Breast epithelium (tissue), 4 donors: ENCODE results near the gene CFAP46. TPM values are rescaled to one million over a fixed set of nuclear protein-coding genes. Genes with fewer than 3 reads are reported as not detected.
A peak's percentile ranks its signal among the peaks of the same experiment; 100 is the strongest.
"Not testable (repeated sequence)": the region's sequence is repeated elsewhere in the genome, so short reads cannot be mapped to it uniquely, and the experiment has no call there.

Experiments
- DNase-seq, 2 donors: peaks; one replicate each; pipeline ENCODE4 v3.0.0-alpha.2; 2019; ENCODE audit warnings: low spot score in 2 of 2
- H3K27ac ChIP-seq, 2 donors: fragments of 200-600 bp; sonication (generic) in 1 of 2; one replicate each; pipeline ENCODE4 v1.5.1; 2016 to 2019; ENCODE audit warnings: mild to moderate bottlenecking in 1 of 2
- H3K27me3 ChIP-seq, 2 donors: fragments of 200-600 bp; sonication (generic) in 1 of 2; one replicate each; pipeline versions ENCODE4 v1.5.1 to v1.6.0; 2017 to 2019; ENCODE audit warnings: control low read depth in 1 of 2, mild to moderate bottlenecking in 1 of 2
- H3K36me3 ChIP-seq: fragments of 200-600 bp; one replicate; pipeline ENCODE4 v1.5.1; 2019
- H3K4me1 ChIP-seq, 2 donors: fragments of 200-600 bp; sonication (generic); one replicate each; pipeline ENCODE4 v1.5.1; 2016 to 2019; ENCODE audit warnings: control low read depth in 1 of 2
- H3K4me3 ChIP-seq, 3 donors: fragments of 200-600 bp; sonication (generic); 1 replicate in 2 of 3; 2 replicates in 1 of 3; pipeline ENCODE4 v1.5.1; 2016 to 2019; ENCODE audit warnings: mild to moderate bottlenecking in 3 of 3, moderate library complexity in 2 of 3
- H3K9me3 ChIP-seq, 2 donors: fragments of 200-600 bp; sonication (generic) in 1 of 2; one replicate each; pipeline ENCODE4 v1.5.1; 2016 to 2019; ENCODE audit warnings: control low read depth in 1 of 2
- CTCF ChIP-seq, 3 donors: fragments of 450-650 bp; IDR thresholded peaks; one replicate each; pipeline ENCODE4 v1.5.1; 2016 to 2017; ENCODE audit warnings: antibody characterized with exemption in 3 of 3, mild to moderate bottlenecking in 3 of 3, moderate library complexity in 3 of 3
- POLR2A ChIP-seq: fragments of 450-650 bp; IDR thresholded peaks from one replicate; pipeline ENCODE4 v1.6.1; 2016; ENCODE audit warnings: antibody characterized with exemption, mild to moderate bottlenecking, moderate library complexity
- POLR2AphosphoS5 ChIP-seq, 3 donors: sonication (generic); formaldehyde crosslinking; IDR thresholded peaks; one replicate each; pipeline ENCODE4 v1.6.1; 2017; ENCODE audit warnings: antibody characterized with exemption in 3 of 3
- intact Hi-C: fragments of 100-400 bp; cut with DNase I; formaldehyde crosslinking; loops from one replicate; pipeline ENCODE4 v1.15.1; 2023; ENCODE audit warnings: low total_unique reads
- total RNA-seq, 3 donors: library from RNA; depleted of rRNA; stranded (reverse); fragments of >200 nt; gene quantifications; one replicate each; pipeline ENCODE4 v1.1.0, GENCODE V29; 2016

CFAP46 gene
- total RNA-seq, 3 donors from 2014 or later, result 0.16 to 0.73 (median 0.66) TPM

DNA sequence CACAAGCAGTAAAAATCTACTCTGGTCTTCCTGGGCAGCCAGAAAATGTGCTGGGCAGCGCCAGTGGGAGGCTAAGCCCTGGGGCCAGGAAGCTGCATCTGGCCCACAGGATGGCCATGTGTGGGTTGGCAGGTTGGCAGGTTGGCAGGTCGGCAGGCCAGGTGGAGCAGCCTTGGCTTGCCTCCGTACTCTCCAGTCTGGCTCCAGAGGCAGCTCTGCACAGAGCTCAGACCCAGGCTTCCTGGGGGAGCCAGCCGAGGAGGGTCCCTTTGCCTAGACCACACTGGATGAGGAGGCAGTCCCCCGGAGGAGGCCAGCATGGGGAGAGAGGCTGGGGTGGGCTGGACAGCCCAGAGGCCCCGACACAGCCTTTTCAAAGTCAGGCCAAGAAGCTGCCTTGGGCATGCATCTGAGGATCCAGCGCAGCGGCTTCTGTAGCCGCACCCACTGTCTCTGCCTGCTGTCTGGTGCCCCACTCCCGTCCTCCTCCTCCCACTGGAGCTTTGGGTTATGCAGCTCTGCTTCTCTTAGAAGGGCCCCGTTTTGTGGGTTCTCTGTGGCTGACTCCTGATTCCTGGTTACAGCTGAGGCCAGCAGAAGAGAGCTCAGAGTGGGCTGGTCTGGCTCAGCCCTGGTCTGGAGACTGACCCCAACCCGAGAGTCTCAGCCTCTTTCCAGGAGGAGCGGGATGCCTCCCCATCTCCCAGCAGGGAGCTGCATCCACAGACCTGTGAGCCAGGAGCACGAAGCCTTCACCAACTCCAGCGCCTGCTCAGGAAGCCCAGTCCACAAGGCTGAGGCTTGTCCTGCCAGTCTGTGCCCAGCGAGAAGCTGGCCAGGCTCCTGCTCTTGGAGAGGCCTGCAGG lies 44.6 kb downstream of the CFAP46 start:
- Histone ChIP-seq H3K27ac (no peak overlapping the region), H3K36me3 (no peaks in the 10 kb centered on the region), H3K9me3 (peaks cover 6% of the 10 kb centered on the region in 2 donors), H3K27me3 (peaks cover 0 to 10% of the 10 kb centered on the region in 2 donors), H3K4me3 (no peak overlapping the region), H3K4me1 (no peaks in the 10 kb centered on the region)
- DNase-seq, result peak in 1 of 2 donors; percentile 41
- intact Hi-C loops, result no loop called here
- TF ChIP-seq CTCF (IDR thresholded peaks at IDR 0.05) (no peak), POLR2AphosphoS5 (IDR thresholded peaks at IDR 0.05) (no peak), POLR2A (no peak)

DNA sequence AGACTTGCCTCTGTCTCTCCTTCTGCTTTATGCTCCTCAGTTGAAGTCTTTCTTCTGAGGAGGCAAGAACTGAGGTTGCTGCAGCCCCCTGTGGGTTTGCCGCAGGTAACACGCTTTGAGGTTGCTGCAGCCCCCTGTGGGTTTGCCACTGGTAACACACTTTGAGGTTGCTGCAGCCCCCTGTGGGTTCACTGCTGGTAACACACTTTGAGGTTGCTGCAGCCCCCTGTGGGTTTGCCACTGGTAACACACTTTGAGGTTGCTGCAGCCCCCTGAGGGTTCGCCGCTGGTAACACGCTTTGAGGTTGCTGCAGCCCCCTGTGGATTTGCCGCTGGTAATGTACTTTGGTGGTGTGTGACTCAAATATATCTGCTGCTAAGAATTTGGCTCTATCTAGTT lies 48.6 kb downstream of the CFAP46 start:
- peak in 1 of 2 donors; percentile 43 for DNase-seq
- H3K4me1 ChIP-seq, H3K36me3 ChIP-seq, H3K9me3 ChIP-seq, H3K27ac ChIP-seq, H3K4me3 ChIP-seq, intact Hi-C loops: not testable (repeated sequence)
- peaks cover 0 to 35% of the 10 kb centered on the region in 2 donors for H3K27me3 ChIP-seq

DNA sequence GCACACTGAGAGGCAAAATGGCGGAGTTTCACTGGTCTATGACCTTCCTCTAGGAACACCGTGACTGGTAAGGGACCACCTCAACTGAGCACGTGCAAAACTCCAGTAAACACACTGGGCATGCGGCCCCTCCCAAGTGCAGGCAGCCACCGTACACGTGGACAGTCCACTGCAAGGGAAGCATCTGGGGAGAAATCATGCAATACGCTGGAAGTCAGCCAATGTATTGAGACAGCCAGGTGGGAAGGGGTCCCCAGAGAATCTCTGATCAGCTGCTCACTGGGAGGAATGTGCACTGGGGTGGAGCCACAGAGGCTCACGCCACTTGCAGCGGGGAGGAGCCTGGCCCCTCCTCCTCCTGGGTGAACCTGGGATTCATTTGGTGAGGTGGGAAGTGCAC lies 49.3 kb downstream of the CFAP46 start:
- H3K4me1 ChIP-seq, result no peaks in the 10 kb centered on the region
- peaks cover 0 to 35% of the 10 kb centered on the region in 2 donors for H3K27me3 ChIP-seq
- H3K9me3 ChIP-seq, result no peaks in the 10 kb centered on the region
- H3K36me3 ChIP-seq, result no peaks in the 10 kb centered on the region
- TF ChIP-seq CTCF (IDR thresholded peaks at IDR 0.05) (no peak), POLR2AphosphoS5 (IDR thresholded peaks at IDR 0.05) (no peak), POLR2A (no peak)
- no peak overlapping the region for H3K27ac ChIP-seq
- peak in 1 of 2 donors; percentile 38 for DNase-seq
- no peak overlapping the region for H3K4me3 ChIP-seq
- intact Hi-C loops, result no loop called here

DNA sequence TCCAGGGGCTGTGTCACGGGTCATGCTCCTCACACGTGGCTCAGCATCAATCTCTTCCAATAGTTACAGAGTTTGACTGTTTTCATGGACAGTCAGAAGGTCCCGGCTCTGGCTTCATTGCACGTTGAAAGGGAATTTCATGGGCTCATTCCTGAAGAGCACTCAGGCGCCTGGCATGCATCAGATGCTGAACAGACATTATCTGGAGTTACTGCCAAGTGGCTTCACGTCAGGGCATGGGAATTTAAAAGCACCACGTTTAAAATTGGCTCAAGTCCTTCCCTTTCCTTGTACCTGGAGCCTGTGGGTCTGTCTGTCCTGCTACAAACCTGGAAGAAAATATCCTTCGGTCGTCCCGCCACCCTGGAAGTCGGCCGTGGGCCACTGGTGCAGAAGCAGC lies 50.4 kb downstream of the CFAP46 start:
- TF ChIP-seq POLR2A, result no peak
- no peak for TF ChIP-seq POLR2AphosphoS5 (IDR thresholded peaks at IDR 0.05)
- no peak for TF ChIP-seq CTCF (IDR thresholded peaks at IDR 0.05)
- Histone ChIP-seq H3K9me3 (no peaks in the 10 kb centered on the region), H3K27me3 (peaks cover 0 to 35% of the 10 kb centered on the region in 2 donors), H3K4me1 (no peaks in the 10 kb centered on the region), H3K27ac (no peak overlapping the region), H3K4me3 (no peak overlapping the region), H3K36me3 (no peaks in the 10 kb centered on the region)
- intact Hi-C loops, result no loop called here
- peak in 1 of 2 donors; percentile 17 for DNase-seq

GRCh38 chr10:132891368-132891767 lies 51.0 kb downstream of the CFAP46 start:
- H3K36me3 ChIP-seq, result no peaks in the 10 kb centered on the region
- no peaks in the 10 kb centered on the region for H3K4me1 ChIP-seq
- no peak for DNase-seq
- no peak overlapping the region for H3K27ac ChIP-seq
- TF ChIP-seq POLR2A (no peak), POLR2AphosphoS5 (IDR thresholded peaks at IDR 0.05) (no peak), CTCF (IDR thresholded peaks at IDR 0.05) (no peak)
- no peak overlapping the region for H3K4me3 ChIP-seq
- peaks cover 0 to 35% of the 10 kb centered on the region in 2 donors for H3K27me3 ChIP-seq
- intact Hi-C loops, result no loop called here
- no peaks in the 10 kb centered on the region for H3K9me3 ChIP-seq
